ENCODE results near the gene TRAF2. TPM values are rescaled to one million over a fixed set of nuclear protein-coding genes. Genes with fewer than 3 reads are reported as not detected.

TRAF2 gene
- total and polyA plus RNA-seq, 2 of the 8 experiments (the other 6 are each of a cell fraction or from before 2014, with no cell fraction given): 26.9 to 50.2 TPM

- Histone ChIP-seq H3K36me3 (ENCODE audit: control insufficient read depth in 2 of 4, insufficient read depth in 4 of 4, low read length in 3 of 4) (peaks cover 22 to 43% (median 37%) of the 10 kb centered on the region in 4 experiments), H3K4me1 (replicated peaks in 1 of 4; ENCODE audit: control insufficient read depth in 3 of 4, insufficient read depth in 4 of 4, low read length in 3 of 4) (no peaks in the 10 kb centered on the region), H4K8ac (ENCODE audit: extremely low read depth, insufficient read depth, low read length) (no peak overlapping the region; the same call in 1 of the 2 replicates), H3K9me3 (ENCODE audit: insufficient read depth in 2 of 2, low read depth in 1 of 2, low read length in 1 of 2) (no peaks in the 10 kb centered on the region), H3K9ac (replicated peaks in 1 of 4; ENCODE audit: extremely low read depth in 1 of 4, low read depth in 3 of 4, low read length in 3 of 4) (no peak overlapping the region), H3K23me2 (ENCODE audit: low read depth, low read length) (no peaks in the 10 kb centered on the region), H2BK20ac (ENCODE audit: low read length) (no peak overlapping the region), H3K4me2 (ENCODE audit: insufficient read depth in 1 of 2, low read depth in 2 of 2, low read length in 2 of 2) (no peak overlapping the region), H2BK120ac (replicated peaks; ENCODE audit: low read depth, low read length) (no peak overlapping the region), H4K5ac (ENCODE audit: insufficient read length, low read depth, low read length) (no peak overlapping the region), H3K79me2 (ENCODE audit: control insufficient read depth in 1 of 2, insufficient read depth in 2 of 2, low read length in 2 of 2) (no peaks in the 10 kb centered on the region), H4K91ac (replicated peaks; ENCODE audit: insufficient read length, low read length) (no peak overlapping the region), H3K27ac (ENCODE audit: low read depth, low read length) (no peak overlapping the region), H3K56ac (replicated peaks; ENCODE audit: insufficient read length, low read depth, low read length) (no peak overlapping the region), H2BK15ac (ENCODE audit: low read length) (no peak overlapping the region), H2BK5ac (ENCODE audit: low read depth, low read length) (no peak overlapping the region), H3K18ac (ENCODE audit: extremely low read depth, low read length) (no peak overlapping the region), H3K27me3 (replicated peaks in 1 of 4; ENCODE audit: control insufficient read depth in 3 of 4, extremely low read depth in 1 of 4, insufficient read depth in 3 of 4, low read length in 3 of 4) (no peaks in the 10 kb centered on the region), H3K14ac (ENCODE audit: insufficient read length) (no peak overlapping the region), H3K79me1 (ENCODE audit: low read depth, low read length) (peaks cover 5% of the 10 kb centered on the region; the same call in 1 of the 2 replicates), H3K4ac (replicated peaks; ENCODE audit: insufficient read length, low read depth, low read length) (no peak overlapping the region), H3K4me3 (ENCODE audit: extremely low read depth in 1 of 4, insufficient read depth in 2 of 4, low read depth in 3 of 4, low read length in 4 of 4) (no peak overlapping the region), H2AK5ac (ENCODE audit: low read depth, low read length) (no peak overlapping the region), H4K20me1 (replicated peaks in 1 of 2; ENCODE audit: control insufficient read depth in 1 of 2, insufficient read depth in 2 of 2, low read length in 2 of 2) (peaks cover 0 to 5% of the 10 kb centered on the region in 2 experiments), H2BK12ac (ENCODE audit: low read depth, low read length) (no peak overlapping the region), H2AFZ (ENCODE audit: low read length) (no peak overlapping the region), H3K23ac (ENCODE audit: insufficient read length) (no peak overlapping the region)
- 88% methylated on average over 11 of the region's 11 CpGs; no CpG with 5 or more reads in 1 of the 2 experiments for WGBS, 2 experiments (ENCODE audit: extremely low coverage in 1 of 2, insufficient coverage in 1 of 2, insufficient read length in 1 of 2, insufficient replicate concordance in 2 of 2, low coverage in 1 of 2, low lambda C conversion rate in 2 of 2, missing lambda C conversion rate in 1 of 2)
- no peak for FAIRE-seq
- CTCF ChIA-PET (ENCODE audit: partially characterized antibody): interaction anchor here (0.6 kb wide), 2 partner anchors 37 to 125 kb away, joined by 3 read pairs; no protein-coding TSS in a partner anchor
- TF ChIP-seq BACH1 (IDR thresholded peaks at IDR 0.05; ENCODE audit: low read length) (no peak), POLR2A (IDR thresholded peaks at IDR 0.05; ENCODE audit: control extremely low read depth in 1 of 2, low read depth in 2 of 2, low read length in 2 of 2) (no peak), SAP30 (IDR thresholded peaks at IDR 0.05; ENCODE audit: insufficient read depth, insufficient replicate concordance, low read length) (no peak), RNF2 (IDR thresholded peaks at IDR 0.05; ENCODE audit: borderline replicate concordance, low read depth, low read length, missing control alignments, poor library complexity, severe bottlenecking) (no peak)
- DNase-seq (ENCODE audit: low read depth in 1 of 2, low spot score in 2 of 2): no peak
- POLR2A ChIA-PET (ENCODE audit: partially characterized antibody): no interaction called here
These were observed 35.0 kb downstream of the TRAF2 start for GRCh38 chr9:136921307-136921706.

Data from H1 (cell line).